ENCODE measurements around the gene FSTL3.

DNA sequence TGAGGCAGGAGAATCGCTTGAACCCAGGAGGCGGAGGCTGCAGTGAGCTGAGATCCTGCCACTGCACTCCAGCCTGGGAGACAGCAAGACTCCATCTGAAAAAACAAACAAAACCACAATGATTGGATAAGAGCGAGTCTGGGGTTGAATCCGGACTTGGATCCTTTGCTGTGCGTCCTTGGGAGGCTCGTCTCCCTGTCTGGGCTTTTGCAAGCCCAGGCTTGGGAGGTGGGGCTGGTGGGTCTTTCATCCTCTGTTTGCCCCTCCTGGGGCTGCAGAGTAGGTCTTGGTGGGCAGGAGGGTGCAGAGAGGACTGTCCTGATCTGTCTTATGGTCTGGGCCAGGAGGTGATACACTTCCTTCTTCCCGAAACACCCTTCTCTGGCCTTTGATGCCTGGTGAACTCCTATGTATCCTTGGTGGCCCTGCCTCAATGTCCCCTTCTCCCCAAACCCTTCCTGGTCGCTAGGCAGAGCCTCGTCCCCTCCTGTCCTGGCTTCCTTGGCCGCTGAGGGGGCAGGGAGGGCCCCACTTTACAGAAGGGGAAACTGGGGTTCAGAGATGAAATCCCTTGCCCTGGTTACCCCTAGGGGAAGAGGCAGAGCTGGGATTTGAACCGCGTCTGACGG is 49.4 kb downstream of the FSTL3 start:
- TF ChIP-seq GATA2 (IDR thresholded peaks at IDR 0.05; ENCODE audit: low read depth, low read length) (no peak), GATA3 (IDR thresholded peaks at IDR 0.05; ENCODE audit: low read depth, low read length) (no peak)

Data from SH-SY5Y (cell line).